Hepatocyte (in vitro differentiated cells): ENCODE data around the gene CKAP5. TPM values are rescaled to one million over a fixed set of nuclear protein-coding genes. Genes with fewer than 3 reads are reported as not detected.
"Not testable (repeated sequence)": the region's sequence is repeated elsewhere in the genome, so short reads cannot be mapped to it uniquely, and the experiment has no call there.

Experiments
- DNase-seq: peaks from one replicate; pipeline ENCODE4 v3.0.0-alpha.2; 2016; ENCODE audit warnings: low spot score
- H2AFZ ChIP-seq: fragments of 200-600 bp; sonication (generic); 2 replicates; pipeline ENCODE4 v1.6.0; 2016; ENCODE audit warnings: antibody characterized with exemption, mild to moderate bottlenecking
- H3K27ac ChIP-seq: fragments of 200-600 bp; sonication (generic); 2 replicates; pipeline ENCODE4 v1.5.1; 2016; ENCODE audit warnings: mild to moderate bottlenecking
- H3K27me3 ChIP-seq: fragments of 200-600 bp; sonication (generic); 2 replicates; pipeline ENCODE4 v1.6.1; 2016
- H3K36me3 ChIP-seq: fragments of 200-600 bp; sonication (generic); replicated peaks from 2 replicates; pipeline ENCODE4 v1.5.1; 2016; ENCODE audit warnings: low read depth; ENCODE audit not compliant: insufficient read depth
- H3K4me1 ChIP-seq: fragments of 200-600 bp; sonication (generic); 2 replicates; pipeline ENCODE4 v1.5.1; 2016; ENCODE audit warnings: mild to moderate bottlenecking, moderate library complexity; ENCODE audit not compliant: insufficient read depth
- H3K4me2 ChIP-seq: fragments of 200-600 bp; sonication (generic); 2 replicates; pipeline ENCODE4 v1.6.0; 2016
- H3K4me3 ChIP-seq: fragments of 200-600 bp; sonication (generic); 2 replicates; pipeline ENCODE4 v1.5.1; 2016; ENCODE audit warnings: mild to moderate bottlenecking
- H3K79me2 ChIP-seq: fragments of 200-600 bp; sonication (generic); 2 replicates; pipeline ENCODE4 v1.6.0; 2017; ENCODE audit warnings: mild to moderate bottlenecking
- H3K9me2 ChIP-seq: fragments of 200-600 bp; sonication (generic); replicated peaks from 2 replicates; pipeline ENCODE4 v1.6.0; 2017; ENCODE audit warnings: mild to moderate bottlenecking; ENCODE audit not compliant: insufficient read depth
- H3K9me3 ChIP-seq: fragments of 200-600 bp; sonication (generic); 2 replicates; pipeline ENCODE4 v1.5.1; 2016; ENCODE audit warnings: low read depth, mild to moderate bottlenecking
- H4K20me1 ChIP-seq: fragments of 200-600 bp; sonication (generic); 2 replicates; pipeline ENCODE4 v1.6.0; 2016; ENCODE audit warnings: mild to moderate bottlenecking; ENCODE audit not compliant: insufficient read depth, poor library complexity, severe bottlenecking
- CTCF ChIP-seq: fragments of 200-600 bp; sonication (generic); IDR thresholded peaks from 2 replicates; pipeline ENCODE4 v1.5.1; 2016; ENCODE audit warnings: antibody characterized with exemption, mild to moderate bottlenecking; ENCODE audit not compliant: poor library complexity
- EZH2 ChIP-seq: fragments of 200-600 bp; sonication (generic); IDR thresholded peaks from 2 replicates; pipeline ENCODE4 v1.6.1; 2016; ENCODE audit warnings: antibody characterized with exemption, mild to moderate bottlenecking, borderline replicate concordance
- EZH2phosphoT487 ChIP-seq: fragments of 200-600 bp; sonication (generic); IDR thresholded peaks from one replicate; pipeline ENCODE4 v1.6.1; 2018; ENCODE audit warnings: antibody characterized with exemption, mild to moderate bottlenecking, low read depth, moderate library complexity; ENCODE audit not compliant: unreplicated experiment, severe bottlenecking
- WGBS: methylation state at CpG from one replicate; pipeline ENCODE4 v1.1.6; 2016; ENCODE audit warnings: low lambda C conversion rate; ENCODE audit errors: missing lambda C conversion rate; 5-methylcytosine and 5-hydroxymethylcytosine counted together
- polyA plus RNA-seq: library from polyadenylated mRNA; unstranded; fragments of >200 nt; fragmentation: Nextera tagmentation; extraction: Ambion mirVana; gene quantifications from 2 replicates; pipeline ENCODE4 v1.2.1, GENCODE V29; 2016
- total RNA-seq: library from RNA; depleted of rRNA; stranded (reverse); fragments of >200 nt; gene quantifications from 2 replicates; pipeline ENCODE4 v1.2.3, GENCODE V29; 2014

CKAP5 gene
- total and polyA plus RNA-seq, 2 experiments from 2014 or later, result 23.7 to 53.3 TPM

GRCh38 chr11:46800177-46800576, 45.9 kb downstream of the CKAP5 start:
- H3K9me2 ChIP-seq, result no peaks in the 10 kb centered on the region
- WGBS, result 100% methylated on average over 1 of the region's 1 CpG
- no peak overlapping the region for H3K27ac ChIP-seq
- no peaks in the 10 kb centered on the region for H3K27me3 ChIP-seq
- no peak overlapping the region for H2AFZ ChIP-seq
- no peaks in the 10 kb centered on the region for H3K9me3 ChIP-seq
- TF ChIP-seq EZH2phosphoT487 (no peak), CTCF (no peak), EZH2 (no peak)
- no peak overlapping the region for H3K4me3 ChIP-seq
- no peaks in the 10 kb centered on the region for H3K4me1 ChIP-seq
- no peaks in the 10 kb centered on the region for H4K20me1 ChIP-seq
- H3K4me2 ChIP-seq, result no peak overlapping the region
- no peaks in the 10 kb centered on the region for H3K36me3 ChIP-seq
- H3K79me2 ChIP-seq, result no peaks in the 10 kb centered on the region
- no peak for DNase-seq

GRCh38 chr11:46799725-46800124, 46.4 kb downstream of the CKAP5 start:
- not testable (repeated sequence) for H3K9me2 ChIP-seq, H3K36me3 ChIP-seq, H3K4me3 ChIP-seq, H3K27me3 ChIP-seq, H3K4me2 ChIP-seq, H3K27ac ChIP-seq, H3K4me1 ChIP-seq, H3K79me2 ChIP-seq, DNase-seq, H2AFZ ChIP-seq, H4K20me1 ChIP-seq, H3K9me3 ChIP-seq
- 98% methylated on average over 2 of the region's 2 CpGs for WGBS

GRCh38 chr11:46778416-46778815, 67.7 kb downstream of the CKAP5 start:
- no peaks in the 10 kb centered on the region for H3K27me3 ChIP-seq
- DNase-seq, result no peak
- no peaks in the 10 kb centered on the region for H3K79me2 ChIP-seq
- TF ChIP-seq CTCF (no peak), EZH2 (no peak), EZH2phosphoT487 (no peak)
- H3K4me2 ChIP-seq, result no peak overlapping the region
- no peak overlapping the region for H2AFZ ChIP-seq
- no peak overlapping the region for H3K4me3 ChIP-seq
- no peak overlapping the region for H3K27ac ChIP-seq
- H4K20me1 ChIP-seq, result no peaks in the 10 kb centered on the region
- WGBS, result 93% methylated on average over 4 of the region's 4 CpGs
- H3K9me3 ChIP-seq, result no peaks in the 10 kb centered on the region
- no peaks in the 10 kb centered on the region for H3K4me1 ChIP-seq
- no peaks in the 10 kb centered on the region for H3K36me3 ChIP-seq
- no peaks in the 10 kb centered on the region for H3K9me2 ChIP-seq

GRCh38 chr11:46776878-46777277, 69.2 kb downstream of the CKAP5 start:
- Histone ChIP-seq H3K9me3 (no peaks in the 10 kb centered on the region), H4K20me1 (no peaks in the 10 kb centered on the region), H3K79me2 (no peaks in the 10 kb centered on the region), H2AFZ (no peak overlapping the region), H3K27me3 (no peaks in the 10 kb centered on the region), H3K9me2 (no peaks in the 10 kb centered on the region), H3K27ac (no peak overlapping the region), H3K4me1 (no peaks in the 10 kb centered on the region), H3K4me2 (no peak overlapping the region), H3K4me3 (no peak overlapping the region), H3K36me3 (no peaks in the 10 kb centered on the region)
- TF ChIP-seq EZH2 (no peak), CTCF (no peak), EZH2phosphoT487 (no peak)
- no peak for DNase-seq
- 99% methylated on average over 2 of the region's 2 CpGs for WGBS
